ENCODE measurements around the gene BCKDK. TPM values are rescaled to one million over a fixed set of nuclear protein-coding genes. Genes with fewer than 3 reads are reported as not detected.

BCKDK gene
- total and polyA plus RNA-seq, 2 of the 13 experiments (the other 11 are each of a cell fraction or from before 2014, with no cell fraction given), result 24.9 to 42.6 TPM

- WGBS (ENCODE audit: low lambda C conversion rate), result 96% methylated on average over 19 of the region's 20 CpGs
- H3K4me2 ChIP-seq (ENCODE audit: low read depth, low read length), result no peak overlapping the region
- no peaks in the 10 kb centered on the region for H3K9me3 ChIP-seq (ENCODE audit: low read length)
- H3K9ac ChIP-seq (ENCODE audit: insufficient read depth, low read depth, low read length), result no peak overlapping the region
- CTCF ChIA-PET (ENCODE audit: low intra/inter-chr PET ratio, low total read pairs), result no interaction called here
- in situ Hi-C loops (cut with HindIII; ENCODE audit: extremely low pct_ligation_motif_present, low pct_unique_long_range_greater_than_20kb) (no loop called here), intact Hi-C loops (cut with micrococcal nuclease; ENCODE audit: unreplicated experiment) (no loop called here)
- H3K4me1 ChIP-seq (ENCODE audit: insufficient read depth, low read length), result peaks cover 30% of the 10 kb centered on the region
- no peak overlapping the region for H2AFZ ChIP-seq (ENCODE audit: low read length)
- H3K4me3 ChIP-seq (replicated peaks in 1 of 3; ENCODE audit: insufficient read depth in 1 of 3, low read depth in 2 of 3, low read length in 3 of 3), result no peak overlapping the region
- POLR2A ChIA-PET, result interaction anchor here (0.9 to 1.7 kb wide), 3 partner anchors 10 to 19 kb away, joined by 3 to 8 read pairs (median 4); partner anchors contain the start of gene KAT8
- BruUV-seq (replicated peaks), result no TSS peak
- H3K27ac ChIP-seq (ENCODE audit: extremely low read length, insufficient read depth, low read length), result no peak overlapping the region
- peaks cover 12 to 17% of the 10 kb centered on the region in 2 experiments; a peak in 4 of 5 replicates for H3K36me3 ChIP-seq (replicated peaks in 1 of 2; ENCODE audit: control insufficient read depth in 1 of 2, insufficient read depth in 2 of 2, low read length in 2 of 2)
- H3K79me2 ChIP-seq (ENCODE audit: insufficient read depth, low read length), result no peaks in the 10 kb centered on the region
- ATAC-seq (no peak), DNase-seq (ENCODE audit: low spot score) (no peak), FAIRE-seq (no peak)
- H3K27me3 ChIP-seq (ENCODE audit: control insufficient read depth in 1 of 2, insufficient read depth in 2 of 2, low read length in 2 of 2), result peaks cover 2 to 3% of the 10 kb centered on the region in 2 experiments; a peak in 2 of 5 replicates
- TF ChIP-seq SIX4 (CRISPR knock-in tag; IDR thresholded peaks at IDR 0.05) (no peak), AGO2 (optimal IDR thresholded peaks at IDR 0.05; ENCODE audit: low read depth, low read length) (peak; percentile 67)
- H4K20me1 ChIP-seq (ENCODE audit: insufficient read depth, low read length), result no peaks in the 10 kb centered on the region
Observed at GRCh38 chr16:31132303-31132979, 24.3 kb downstream of the BCKDK start.

GRCh38 chr16:31133046-31133501 lies 24.9 kb downstream of the BCKDK start:
- Histone ChIP-seq H2AFZ (ENCODE audit: low read length) (no peak overlapping the region), H3K27me3 (ENCODE audit: control insufficient read depth in 1 of 2, insufficient read depth in 2 of 2, low read length in 2 of 2) (peaks cover 2 to 3% of the 10 kb centered on the region in 2 experiments; a peak in 2 of 5 replicates), H3K36me3 (replicated peaks in 1 of 2; ENCODE audit: control insufficient read depth in 1 of 2, insufficient read depth in 2 of 2, low read length in 2 of 2) (peaks cover 10 to 12% of the 10 kb centered on the region in 2 experiments; a peak in 4 of 5 replicates), H3K9me3 (ENCODE audit: low read length) (no peaks in the 10 kb centered on the region), H3K4me3 (replicated peaks in 1 of 3; ENCODE audit: insufficient read depth in 1 of 3, low read depth in 2 of 3, low read length in 3 of 3) (no peak overlapping the region), H3K9ac (ENCODE audit: insufficient read depth, low read depth, low read length) (no peak overlapping the region), H3K79me2 (ENCODE audit: insufficient read depth, low read length) (no peaks in the 10 kb centered on the region), H3K4me1 (ENCODE audit: insufficient read depth, low read length) (peaks cover 31% of the 10 kb centered on the region), H3K4me2 (ENCODE audit: low read depth, low read length) (no peak overlapping the region), H3K27ac (ENCODE audit: extremely low read length, insufficient read depth, low read length) (no peak overlapping the region), H4K20me1 (ENCODE audit: insufficient read depth, low read length) (no peaks in the 10 kb centered on the region)
- TF ChIP-seq MAZ (IDR thresholded peaks at IDR 0.05; ENCODE audit: borderline replicate concordance, low read depth, low read length) (no peak), MAZ (CRISPR knock-in tag; IDR thresholded peaks at IDR 0.05; ENCODE audit: low read depth) (no peak), ZNF205 (CRISPR knock-in tag; IDR thresholded peaks at IDR 0.05) (no peak), ZBTB3 (CRISPR knock-in tag; IDR thresholded peaks at IDR 0.05; ENCODE audit: borderline replicate concordance, low read depth) (no peak), MATR3 (CRISPR knock-in tag; IDR thresholded peaks at IDR 0.05) (no peak), NCOA2 (CRISPR knock-in tag; IDR thresholded peaks at IDR 0.05) (no peak)
- FAIRE-seq (no peak), ATAC-seq (no peak), DNase-seq (ENCODE audit: low spot score) (no peak)
- BruUV-seq (replicated peaks), result no TSS peak
- ChIA-PET CTCF (ENCODE audit: low intra/inter-chr PET ratio, low total read pairs) (no interaction called here), POLR2A (interaction anchor here (1.2 to 11.4 kb wide), 4 partner anchors 9 to 135 kb away, joined by 3 to 275 read pairs (median 6); partner anchors contain the start of gene KAT8)
- WGBS (ENCODE audit: low lambda C conversion rate), result no CpG with 5 or more reads among the region's 6 CpGs
- intact Hi-C loops (cut with micrococcal nuclease; ENCODE audit: unreplicated experiment), result no loop called here
- in situ Hi-C loops (cut with HindIII; ENCODE audit: extremely low pct_ligation_motif_present, low pct_unique_long_range_greater_than_20kb), result no loop called here
